ENCODE results near the gene UNC80.

The UNC80 gene

GRCh38 chr2:209806318-209806717 lies 34.7 kb downstream of the UNC80 start:
- DNase-seq (ENCODE audit: low spot score) = no peak

GRCh38 chr2:209808521-209808920 lies 36.9 kb downstream of the UNC80 start:
- DNase-seq (ENCODE audit: low spot score) = no peak

GRCh38 chr2:209809256-209809655 lies 37.6 kb downstream of the UNC80 start:
- DNase-seq (ENCODE audit: low spot score) = no peak

GRCh38 chr2:209817844-209818271 lies 46.2 kb downstream of the UNC80 start:
- DNase-seq (ENCODE audit: low spot score) = no peak

GRCh38 chr2:209818939-209819338 lies 47.3 kb downstream of the UNC80 start:
- no peak for DNase-seq (ENCODE audit: low spot score)

- DNase-seq (ENCODE audit: low spot score) = no peak
Measured at GRCh38 chr2:209821806-209822205, 50.2 kb downstream of the UNC80 start.

- no peak for DNase-seq (ENCODE audit: low spot score)
Measured at GRCh38 chr2:209823484-209823883, 51.9 kb downstream of the UNC80 start.

- DNase-seq (ENCODE audit: low spot score) = no peak
Measured at GRCh38 chr2:209824391-209824790, 52.8 kb downstream of the UNC80 start.

GRCh38 chr2:209830722-209831465 lies 59.3 kb downstream of the UNC80 start:
- DNase-seq (ENCODE audit: low spot score) = no peak

- DNase-seq (ENCODE audit: low spot score) = no peak
Measured at GRCh38 chr2:209834767-209835166, 63.1 kb downstream of the UNC80 start.

- DNase-seq (ENCODE audit: low spot score) = no peak
Measured at GRCh38 chr2:209840434-209840833, 68.8 kb downstream of the UNC80 start.

GRCh38 chr2:209845666-209846065 lies 74.0 kb downstream of the UNC80 start:
- DNase-seq (ENCODE audit: low spot score) = no peak

GRCh38 chr2:209864716-209865295 lies 93.2 kb downstream of the UNC80 start:
- DNase-seq (ENCODE audit: low spot score) = no peak

GRCh38 chr2:209868271-209868994 lies 96.8 kb downstream of the UNC80 start:
- no peak for DNase-seq (ENCODE audit: low spot score)

- no peak for DNase-seq (ENCODE audit: low spot score)
Measured at GRCh38 chr2:209870067-209870466, 98.4 kb downstream of the UNC80 start.

- no peak for DNase-seq (ENCODE audit: low spot score)
Measured at GRCh38 chr2:209872675-209873074, 101.0 kb downstream of the UNC80 start.

- DNase-seq (ENCODE audit: low spot score) = no peak
Measured at GRCh38 chr2:209875270-209875669, 103.6 kb downstream of the UNC80 start.

- no peak for DNase-seq (ENCODE audit: low spot score)
Measured at GRCh38 chr2:209876211-209876610, 104.6 kb downstream of the UNC80 start.

GRCh38 chr2:209878701-209879100 lies 107.1 kb downstream of the UNC80 start:
- no peak for DNase-seq (ENCODE audit: low spot score)

GRCh38 chr2:209900638-209901037 lies 129.0 kb downstream of the UNC80 start:
- DNase-seq (ENCODE audit: low spot score) = no peak

GRCh38 chr2:209901172-209901571 lies 129.5 kb downstream of the UNC80 start:
- no peak for DNase-seq (ENCODE audit: low spot score)

- DNase-seq (ENCODE audit: low spot score) = no peak
Measured at GRCh38 chr2:209905691-209906090, 134.1 kb downstream of the UNC80 start.

GRCh38 chr2:209907746-209908145 lies 136.1 kb downstream of the UNC80 start:
- DNase-seq (ENCODE audit: low spot score) = no peak

All from HuH-7.5 (cell line).